Peyer's patch (tissue), 4 donors: Measurements from ENCODE around the gene NTN3. TPM values are rescaled to one million over a fixed set of nuclear protein-coding genes. Genes with fewer than 3 reads are reported as not detected.

Experiments used
- DNase-seq, 3 donors: peaks; one replicate each; pipeline ENCODE4 v3.0.0-alpha.2; 2017 to 2019
- H3K27ac ChIP-seq, 4 donors: fragments of 200-600 bp; sonication (generic); one replicate each; pipeline ENCODE4 v1.5.1; 2016 to 2019
- H3K27me3 ChIP-seq, 2 donors: fragments of 200-600 bp; sonication (generic); one replicate each; pipeline ENCODE4 v1.5.1; 2019
- H3K36me3 ChIP-seq, 3 donors: fragments of 200-600 bp; sonication (generic); one replicate each; pipeline ENCODE4 v1.5.1; 2016 to 2019
- H3K4me1 ChIP-seq, 4 donors: fragments of 200-600 bp; sonication (generic); one replicate each; pipeline ENCODE4 v1.5.1; 2016 to 2019
- H3K4me3 ChIP-seq, 4 donors: fragments of 200-600 bp; sonication (generic); 1 replicate in 3 of 4; 2 replicates in 1 of 4; pipeline ENCODE4 v1.5.1; 2016 to 2019; ENCODE audit warnings: mild to moderate bottlenecking in 1 of 4
- H3K9me3 ChIP-seq, 4 donors: fragments of 200-600 bp; sonication (generic); one replicate each; pipeline ENCODE4 v1.5.1; 2016 to 2019; ENCODE audit warnings: mild to moderate bottlenecking in 1 of 4
- CTCF ChIP-seq, 6 experiments: fragments of 450-650 bp in 4 of 6; fragments of 200-600 bp in 2 of 6; sonication (generic) in 1 of 6; IDR thresholded peaks; one replicate each; pipeline ENCODE4 v1.5.1; 2017 to 2019; ENCODE audit warnings: antibody characterized with exemption in 6 of 6, mild to moderate bottlenecking in 3 of 6, moderate library complexity in 1 of 6
- POLR2A ChIP-seq, 2 donors: fragments of 450-650 bp; IDR thresholded peaks; one replicate each; pipeline ENCODE4 v1.5.1; 2017; ENCODE audit warnings: antibody characterized with exemption in 2 of 2, mild to moderate bottlenecking in 2 of 2, moderate library complexity in 2 of 2
- total RNA-seq, 4 donors: library from RNA; depleted of rRNA; stranded (reverse); fragments of >200 nt; gene quantifications; one replicate each; pipeline ENCODE4 v1.1.0, GENCODE V29; 2016

The NTN3 gene
- total RNA-seq, 4 donors from 2014 or later: not detected

- Histone ChIP-seq H3K36me3 (peaks cover 0 to 11% (median 0%) of the 10 kb centered on the region in 3 donors), H3K4me3 (no peak overlapping the region), H3K27me3 (no peaks in the 10 kb centered on the region), H3K9me3 (no peaks in the 10 kb centered on the region), H3K4me1 (peaks cover 0 to 11% (median 2%) of the 10 kb centered on the region in 4 donors), H3K27ac (no peak overlapping the region)
- TF ChIP-seq CTCF (IDR thresholded peaks at IDR 0.05): no peak
- TF ChIP-seq POLR2A (IDR thresholded peaks at IDR 0.05): no peak
- no peak for DNase-seq
Observed at GRCh38 chr16:2499454-2499853, 28.4 kb downstream of the NTN3 start.

GRCh38 chr16:2499890-2500429 lies 28.9 kb downstream of the NTN3 start:
- Histone ChIP-seq H3K4me3 (no peak overlapping the region), H3K4me1 (peaks cover 0 to 11% (median 2%) of the 10 kb centered on the region in 4 donors), H3K27me3 (no peaks in the 10 kb centered on the region), H3K27ac (no peak overlapping the region), H3K36me3 (peaks cover 0 to 11% (median 0%) of the 10 kb centered on the region in 3 donors), H3K9me3 (no peaks in the 10 kb centered on the region)
- no peak for DNase-seq
- no peak for TF ChIP-seq POLR2A (IDR thresholded peaks at IDR 0.05)
- TF ChIP-seq CTCF (IDR thresholded peaks at IDR 0.05): no peak

GRCh38 chr16:2500430-2500917 lies 29.4 kb downstream of the NTN3 start:
- DNase-seq: no peak
- Histone ChIP-seq H3K4me3 (no peak overlapping the region), H3K36me3 (peaks cover 0 to 11% (median 0%) of the 10 kb centered on the region in 3 donors), H3K4me1 (peaks cover 0 to 11% (median 2%) of the 10 kb centered on the region in 4 donors), H3K27me3 (no peaks in the 10 kb centered on the region), H3K9me3 (no peaks in the 10 kb centered on the region), H3K27ac (no peak overlapping the region)
- TF ChIP-seq CTCF (IDR thresholded peaks at IDR 0.05) (no peak), POLR2A (IDR thresholded peaks at IDR 0.05) (no peak)

GRCh38 chr16:2500918-2501750 lies 30.0 kb downstream of the NTN3 start:
- H3K27ac ChIP-seq: peak overlapping the region in 2 of 4 donors; percentile 28 to 34
- H3K27me3 ChIP-seq: no peaks in the 10 kb centered on the region
- H3K36me3 ChIP-seq: peaks cover 0 to 10% (median 0%) of the 10 kb centered on the region in 3 donors
- peak in 1 of 2 donors; percentile 6 for TF ChIP-seq POLR2A (IDR thresholded peaks at IDR 0.05)
- peak; percentile 92 to 98 (median 96) for TF ChIP-seq CTCF (IDR thresholded peaks at IDR 0.05)
- peaks cover 0 to 11% (median 2%) of the 10 kb centered on the region in 4 donors for H3K4me1 ChIP-seq
- peak; percentile 71 to 90 (median 89) for DNase-seq
- H3K9me3 ChIP-seq: no peaks in the 10 kb centered on the region
- peak overlapping the region in 1 of 4 donors; percentile 40 for H3K4me3 ChIP-seq

GRCh38 chr16:2501946-2502895 lies 31.1 kb downstream of the NTN3 start:
- DNase-seq: no peak
- H3K27ac ChIP-seq: peak overlapping the region in 1 of 4 donors; percentile 28
- no peaks in the 10 kb centered on the region for H3K36me3 ChIP-seq
- no peak for TF ChIP-seq CTCF (IDR thresholded peaks at IDR 0.05)
- no peak for TF ChIP-seq POLR2A (IDR thresholded peaks at IDR 0.05)
- H3K4me1 ChIP-seq: peaks cover under 1 to 11% (median 4%) of the 10 kb centered on the region in 4 donors
- H3K27me3 ChIP-seq: no peaks in the 10 kb centered on the region
- H3K9me3 ChIP-seq: no peaks in the 10 kb centered on the region
- no peak overlapping the region for H3K4me3 ChIP-seq
